HG02885 (cell line): ENCODE results near the gene F3.

Source experiments
- ATAC-seq: cut with Tn5 transposase; IDR thresholded peaks from one replicate; pipeline ENCODE4 v1.9.1; 2021; ENCODE audit warnings: mild to moderate bottlenecking; ENCODE audit not compliant: unreplicated experiment, poor library complexity

F3 gene

DNA sequence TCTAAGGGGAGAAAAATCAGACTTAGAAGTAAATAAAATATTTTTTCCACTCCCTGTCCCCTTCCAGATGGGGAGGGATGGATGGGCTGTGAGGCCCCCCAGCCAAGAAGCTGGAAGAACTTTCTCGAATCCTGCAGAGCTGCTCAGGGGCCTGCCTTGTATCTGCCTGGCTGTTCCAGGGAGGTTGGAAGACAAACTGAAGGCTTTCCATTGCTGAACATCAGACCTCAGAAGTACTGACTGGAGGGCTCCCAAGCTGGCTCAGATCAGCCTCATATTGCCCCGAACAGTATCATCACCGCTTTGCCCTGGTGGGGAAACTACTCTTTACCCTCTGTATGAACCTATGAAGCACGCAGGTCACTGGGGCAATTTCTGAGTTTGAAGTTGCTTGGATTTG, 12.4 kb upstream of the F3 start:
- no peak for ATAC-seq

DNA sequence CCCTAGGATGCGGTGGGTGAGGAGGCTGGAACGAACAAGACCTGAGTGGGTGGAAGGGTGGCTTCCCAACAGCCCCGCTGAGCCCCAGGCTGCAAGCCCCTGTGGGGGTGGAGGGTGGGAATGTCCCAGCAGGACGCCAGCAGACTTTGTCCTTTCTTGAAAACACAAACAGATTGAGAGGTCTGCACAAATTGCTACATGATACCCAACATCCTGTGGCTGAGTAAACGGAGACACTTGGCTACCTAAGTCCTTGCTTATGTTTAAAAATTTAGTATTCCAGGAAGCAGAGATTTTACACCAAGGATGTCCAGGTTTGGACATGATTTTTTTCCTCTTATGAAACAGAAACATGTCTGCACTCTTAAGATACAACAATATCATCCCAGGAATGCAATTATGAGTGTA, 11.8 kb upstream of the F3 start:
- no peak for ATAC-seq

DNA sequence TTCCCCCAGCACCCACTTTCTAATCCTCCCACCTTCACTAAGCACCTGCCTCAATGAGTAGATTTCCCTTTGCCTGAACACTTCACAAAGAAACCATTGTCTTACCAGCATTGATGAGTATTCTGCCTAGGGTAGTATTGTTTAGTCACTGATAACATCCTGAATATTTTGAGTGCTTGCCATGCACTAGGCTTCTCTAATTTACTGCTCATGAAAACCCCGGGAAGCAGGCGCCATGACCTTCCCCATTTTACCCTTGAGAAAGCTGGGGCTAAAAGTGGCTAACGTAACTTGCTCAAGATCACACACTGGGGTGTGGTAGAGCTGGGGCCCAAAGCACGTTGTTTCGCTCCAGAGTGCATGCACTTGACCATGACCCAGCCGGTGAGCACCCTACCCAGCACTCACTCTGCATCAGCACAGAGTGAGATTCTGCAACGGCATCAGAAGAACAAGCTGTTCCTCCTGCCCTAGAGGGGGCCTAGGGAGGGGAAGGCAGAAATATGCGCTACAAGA, 10.6 kb upstream of the F3 start:
- ATAC-seq, result no peak

DNA sequence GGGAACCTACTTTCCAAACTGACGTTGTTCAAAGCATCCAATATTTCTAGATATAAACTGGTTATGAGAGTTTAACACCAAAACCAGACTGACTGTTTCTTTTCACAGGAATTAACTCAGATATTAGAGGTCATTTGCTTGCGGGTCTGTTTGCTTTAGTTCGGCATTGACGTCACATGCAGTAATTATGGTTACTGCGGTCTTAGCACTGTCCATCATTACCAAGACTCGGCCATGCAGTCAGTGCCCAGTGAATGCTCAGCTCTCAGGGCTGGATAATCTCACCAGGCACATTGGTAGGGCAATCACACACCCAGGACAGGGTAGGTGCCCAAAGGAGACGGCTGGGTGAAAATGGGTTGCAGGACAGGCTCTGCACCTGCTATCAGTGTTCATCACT, 9.9 kb upstream of the F3 start:
- ATAC-seq, result no peak

DNA sequence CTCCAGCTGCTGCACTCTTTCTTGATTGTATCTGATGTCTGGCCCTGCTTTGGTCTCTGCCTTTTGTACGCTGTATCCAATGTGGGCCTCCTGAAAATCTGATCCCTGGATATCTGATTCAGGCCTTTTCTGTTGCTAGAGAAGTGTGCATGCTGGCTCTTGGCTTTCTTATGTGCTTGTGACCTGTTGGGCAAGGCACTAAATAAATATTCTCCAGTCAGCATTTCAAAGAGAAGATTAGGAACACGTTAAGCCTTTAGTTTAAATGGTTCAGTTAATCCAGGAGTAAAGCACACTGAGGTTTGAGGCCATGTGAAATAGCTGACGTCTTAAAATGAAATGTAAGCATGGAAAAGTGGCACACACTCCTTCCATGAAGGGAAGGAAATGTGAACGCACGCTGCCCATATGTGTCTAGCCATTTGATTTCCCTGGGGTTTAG, 9.3 kb upstream of the F3 start:
- no peak for ATAC-seq

DNA sequence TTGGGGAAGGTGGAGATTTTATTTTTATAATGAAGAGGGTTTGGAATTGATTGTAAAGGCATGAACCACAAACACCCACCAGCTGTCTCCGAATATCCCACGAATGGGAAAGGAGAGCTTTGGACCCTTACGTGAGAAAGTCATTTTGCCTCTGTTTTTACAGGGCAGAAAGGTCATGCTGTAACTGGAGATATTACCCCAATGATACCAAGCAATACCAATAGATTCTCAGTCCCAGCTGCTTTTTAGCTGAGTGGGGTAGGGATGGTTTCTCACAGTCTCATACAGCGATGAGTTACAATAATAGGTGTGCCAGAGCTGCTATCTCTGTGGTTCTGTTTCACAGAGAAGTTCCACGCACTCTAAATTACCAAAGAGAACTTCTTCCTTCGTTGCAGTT, 8.8 kb upstream of the F3 start:
- no peak for ATAC-seq

DNA sequence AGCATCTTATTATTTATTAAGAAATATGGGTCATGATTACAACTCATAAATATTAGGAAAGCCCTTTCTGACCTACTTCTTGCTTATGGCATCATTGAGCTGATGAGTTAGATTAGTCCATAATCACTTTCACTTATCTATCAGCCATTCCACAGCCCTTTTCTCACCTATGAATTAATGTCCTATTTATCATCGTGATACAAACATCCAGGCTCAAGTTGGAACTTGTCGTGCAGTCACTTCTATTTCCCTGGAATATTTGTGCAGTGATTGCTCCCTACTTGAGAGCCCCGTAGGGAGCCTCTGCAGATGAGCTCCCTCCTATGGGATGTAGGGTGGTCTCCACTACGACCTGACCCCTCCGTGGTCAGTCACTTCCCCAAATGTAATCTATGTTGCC, 8.1 kb upstream of the F3 start:
- no peak for ATAC-seq

DNA sequence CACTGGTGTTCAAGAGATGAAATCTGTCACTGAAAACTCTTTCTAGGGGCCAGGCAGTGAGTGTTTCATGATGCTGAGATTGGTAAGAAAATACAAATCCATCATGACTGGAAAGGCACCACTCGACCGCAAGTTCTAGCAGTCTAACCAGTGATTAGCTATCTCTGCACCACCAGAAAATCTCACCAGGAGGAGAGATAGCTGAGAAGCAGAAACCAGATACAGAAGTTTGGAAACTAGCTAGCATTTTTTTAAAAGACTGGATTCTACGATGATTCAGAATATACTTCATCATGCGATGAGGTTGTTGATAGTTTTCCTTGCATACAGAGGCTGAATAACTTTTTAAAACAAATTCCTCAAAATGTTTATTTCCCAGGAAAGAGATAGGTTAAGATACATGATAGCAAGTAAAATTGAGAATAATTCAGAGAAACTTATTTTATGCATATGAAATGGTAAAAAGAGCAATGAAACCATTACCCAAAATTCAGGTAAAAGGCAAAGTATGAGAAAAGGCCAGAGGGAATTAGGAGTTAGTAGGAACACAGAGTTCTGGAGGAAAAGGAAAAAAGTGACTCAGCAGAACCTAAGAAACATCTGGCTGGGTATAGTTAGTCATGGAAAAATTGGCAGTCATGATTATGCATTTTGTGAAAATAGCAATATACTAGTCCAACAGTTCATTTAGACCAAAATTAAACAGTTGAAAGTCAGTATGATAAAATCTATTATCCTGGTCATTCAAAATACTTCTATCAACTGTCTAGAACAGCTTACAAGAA, 3.3 kb upstream of the F3 start:
- ATAC-seq, result no peak

DNA sequence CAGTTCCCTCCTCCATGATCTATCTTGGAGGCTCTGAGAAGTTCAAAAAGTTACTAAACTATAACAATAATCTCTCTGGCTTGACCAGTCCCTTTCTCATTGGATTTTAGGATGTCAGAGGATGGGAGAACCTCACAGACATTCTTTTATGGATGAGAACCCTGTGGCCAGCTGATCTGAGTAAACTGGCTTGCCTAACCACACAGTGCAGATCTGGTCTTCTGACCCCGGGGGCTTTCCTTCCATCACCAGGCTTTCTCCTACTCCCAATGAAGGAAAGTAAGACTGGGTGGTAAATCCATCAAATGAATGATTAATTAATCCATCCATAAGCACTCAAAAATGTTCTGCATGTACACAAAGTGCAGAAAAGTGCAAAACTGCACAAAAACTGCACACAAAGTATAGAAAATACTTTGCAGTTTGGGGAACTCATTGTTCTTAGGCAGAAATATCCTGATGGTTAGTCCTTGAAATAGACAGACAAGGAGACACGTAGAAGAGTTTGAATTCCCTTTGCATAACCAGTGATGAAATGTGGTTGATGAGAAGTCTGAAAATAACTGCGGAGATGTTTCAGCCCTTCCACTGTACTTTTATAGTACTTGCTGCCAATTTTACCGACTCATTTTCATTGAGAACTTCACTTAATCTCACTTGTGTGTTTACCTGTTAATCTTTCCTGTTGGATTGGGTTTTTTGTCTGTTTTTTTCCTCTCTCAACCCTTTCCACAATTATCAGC, 2.5 kb upstream of the F3 start:
- no peak for ATAC-seq

DNA sequence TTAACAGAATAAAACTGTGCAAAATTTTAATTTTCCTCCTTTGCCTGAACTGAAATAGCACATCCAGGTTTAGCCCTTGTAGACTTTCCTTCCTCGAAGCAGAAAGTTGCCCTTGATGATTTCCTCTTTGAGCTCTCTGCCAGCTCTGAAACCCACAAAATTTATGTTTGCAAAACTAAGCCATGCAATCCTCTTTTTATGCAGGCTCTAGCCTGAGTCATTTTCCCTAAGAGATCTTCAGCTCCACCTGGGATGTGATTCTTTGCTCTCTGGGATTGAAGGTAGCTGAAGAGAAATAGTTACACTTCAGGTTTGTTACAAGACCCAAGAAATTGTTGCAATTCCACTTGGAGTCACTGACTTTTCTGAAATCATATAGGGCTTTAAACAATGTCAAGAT, 1.4 kb upstream of the F3 start:
- ATAC-seq, result no peak

DNA sequence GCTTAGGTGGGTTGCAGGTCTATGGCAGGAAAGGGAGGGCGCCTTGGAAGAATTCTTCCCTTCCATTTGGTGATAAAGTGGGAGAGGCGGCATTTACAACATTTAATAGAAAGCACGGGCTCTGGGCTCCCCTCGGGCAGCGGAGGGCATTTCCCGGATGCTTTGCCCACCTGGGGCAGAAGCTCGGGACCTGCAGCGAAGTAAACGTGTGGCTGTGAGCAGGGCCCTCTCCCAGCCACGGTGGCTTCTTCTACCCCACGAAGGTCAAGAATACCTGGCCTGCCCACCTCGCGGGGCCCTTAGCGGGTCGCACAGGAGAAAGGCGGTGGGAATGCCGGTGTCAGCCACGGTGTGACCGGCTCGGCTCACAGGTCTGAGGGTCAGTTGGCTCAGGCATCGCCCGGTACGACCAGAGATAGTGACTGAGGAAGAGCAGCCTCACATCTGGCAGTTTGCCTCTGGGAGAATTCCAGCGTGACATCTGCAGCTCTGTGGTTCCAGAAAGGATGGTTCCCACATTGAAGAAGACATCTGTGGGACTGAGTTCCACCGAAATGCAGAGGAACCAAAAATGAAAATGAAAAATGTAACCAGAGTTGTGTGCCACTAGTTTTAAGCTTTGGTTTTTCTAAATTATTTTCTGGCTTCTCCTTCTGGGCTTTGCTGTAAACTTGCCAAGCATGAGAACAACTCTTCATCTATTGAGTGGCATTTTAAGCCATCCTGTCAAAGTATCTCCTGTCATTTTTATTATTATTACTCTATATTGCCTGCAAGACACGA, 720 bp upstream of the F3 start:
- no peak for ATAC-seq

DNA sequence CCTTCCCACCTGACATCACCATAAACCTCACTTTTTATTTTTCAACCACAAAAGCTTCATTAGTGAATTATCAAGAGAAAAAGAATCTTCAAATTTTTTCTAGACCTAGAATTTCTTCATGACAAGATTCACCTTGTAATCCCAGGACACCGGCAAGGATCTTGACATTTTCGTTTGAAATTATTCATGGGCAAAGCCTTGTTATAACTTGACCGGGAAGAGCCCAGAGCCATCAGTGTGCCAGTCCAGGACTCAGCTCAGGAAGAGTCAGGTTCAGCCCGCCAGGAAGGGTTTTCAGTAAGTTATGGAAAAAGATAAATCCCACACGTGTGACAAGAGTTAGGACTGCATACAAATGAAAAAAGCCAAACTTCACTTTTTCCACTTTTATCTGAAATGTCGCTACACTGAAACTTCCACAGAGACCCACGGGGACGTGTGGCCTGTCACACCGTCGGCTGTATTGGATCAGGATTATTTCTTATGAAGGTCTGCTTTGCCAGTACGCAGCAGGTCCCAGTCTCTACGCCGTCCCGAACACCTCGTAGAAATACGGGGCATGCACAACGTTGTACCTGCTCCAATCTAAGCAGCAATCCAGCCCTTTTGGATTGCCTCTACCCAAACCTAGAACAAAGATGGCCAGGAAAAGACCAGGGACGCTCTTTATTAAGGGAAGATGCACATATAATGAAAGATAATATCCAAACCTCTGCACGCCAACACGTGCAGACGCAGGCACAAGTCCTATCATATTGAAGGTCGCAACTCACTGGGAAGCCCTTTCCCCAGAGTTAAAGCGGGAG, 916 bp downstream of the F3 start:
- no peak for ATAC-seq

DNA sequence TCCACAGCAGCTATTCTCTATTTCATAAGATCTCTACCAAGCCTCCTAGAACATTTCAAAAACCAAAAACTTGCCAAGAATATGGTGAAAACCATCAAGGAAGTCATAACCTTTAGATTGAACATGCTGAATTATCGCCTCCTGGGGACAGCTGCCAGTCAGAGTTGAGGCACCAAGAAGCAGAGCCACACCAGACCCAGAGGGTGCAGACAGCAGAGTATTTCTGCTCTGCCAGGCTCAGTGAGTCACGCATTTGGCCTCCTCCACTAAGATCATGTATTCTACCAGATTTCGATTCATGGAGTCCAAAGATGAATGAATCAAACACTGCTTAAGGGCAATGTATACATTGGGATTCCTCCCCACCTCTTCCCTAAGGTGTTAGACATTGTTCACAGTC, 2.1 kb downstream of the F3 start:
- ATAC-seq, result no peak

DNA sequence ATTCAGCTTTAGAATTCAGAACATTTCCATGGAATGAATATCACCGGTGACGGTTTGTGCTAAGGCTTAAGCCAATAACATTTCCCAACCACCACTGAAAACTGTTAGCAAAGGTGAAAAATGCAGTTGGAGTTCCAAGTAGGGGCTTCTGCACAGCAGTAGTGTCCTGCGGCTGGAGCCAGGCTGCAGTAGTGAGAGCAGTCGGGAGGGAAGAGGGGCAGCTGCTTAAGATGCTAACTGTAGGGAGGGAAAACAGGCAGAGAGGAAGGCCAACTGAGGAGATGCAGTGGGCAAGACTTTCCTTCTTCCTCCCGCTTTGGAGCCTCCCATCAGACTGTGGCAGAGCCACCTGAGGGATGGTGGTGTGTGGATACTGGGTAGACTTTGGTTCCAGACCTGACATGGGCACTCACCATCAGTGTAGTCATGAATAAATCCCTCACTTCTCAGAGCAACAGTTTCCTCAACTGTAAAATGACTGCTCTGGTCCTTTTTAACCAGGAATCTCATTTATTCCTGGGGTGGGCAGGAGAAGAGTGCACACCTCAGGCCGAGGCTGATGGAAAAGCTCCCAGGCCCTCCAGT, 3.2 kb downstream of the F3 start:
- ATAC-seq, result no peak

DNA sequence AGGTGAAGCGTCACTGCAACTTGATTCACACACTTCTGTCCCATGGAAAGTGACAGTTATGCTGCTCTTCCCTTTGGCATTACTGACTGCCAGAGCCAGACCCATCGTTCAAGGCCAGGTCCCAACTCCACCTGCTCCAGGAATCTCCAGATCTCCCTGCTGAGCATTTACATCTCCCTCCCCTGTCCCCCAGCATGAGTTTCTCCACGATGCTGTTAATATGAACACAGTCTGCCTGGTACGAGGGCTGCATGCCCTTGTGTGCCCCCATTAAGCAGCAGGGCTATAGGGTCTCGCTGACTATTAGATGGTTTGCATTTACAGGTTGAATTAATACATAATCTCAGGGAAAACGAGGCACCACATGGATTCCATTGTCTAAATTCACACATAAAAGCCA, 4.3 kb downstream of the F3 start:
- ATAC-seq, result no peak

DNA sequence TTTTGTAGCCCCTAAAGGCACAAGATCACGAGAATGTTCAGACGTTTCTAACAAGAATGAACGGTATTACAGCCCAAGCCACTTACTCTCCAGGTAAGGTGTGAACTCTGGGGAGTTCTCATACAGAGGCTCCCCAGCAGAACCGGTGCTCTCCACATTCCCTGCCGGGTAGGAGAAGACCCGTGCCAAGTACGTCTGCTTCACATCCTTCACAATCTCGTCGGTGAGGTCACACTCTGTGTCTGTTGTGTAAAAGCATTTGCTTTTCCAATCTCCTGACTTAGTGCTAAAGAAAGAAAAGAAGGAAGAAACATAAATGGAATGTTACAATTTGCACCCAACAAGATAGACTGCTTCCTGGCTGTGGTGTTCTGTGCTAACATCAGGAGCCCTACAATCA, 5.7 kb downstream of the F3 start:
- no peak for ATAC-seq

DNA sequence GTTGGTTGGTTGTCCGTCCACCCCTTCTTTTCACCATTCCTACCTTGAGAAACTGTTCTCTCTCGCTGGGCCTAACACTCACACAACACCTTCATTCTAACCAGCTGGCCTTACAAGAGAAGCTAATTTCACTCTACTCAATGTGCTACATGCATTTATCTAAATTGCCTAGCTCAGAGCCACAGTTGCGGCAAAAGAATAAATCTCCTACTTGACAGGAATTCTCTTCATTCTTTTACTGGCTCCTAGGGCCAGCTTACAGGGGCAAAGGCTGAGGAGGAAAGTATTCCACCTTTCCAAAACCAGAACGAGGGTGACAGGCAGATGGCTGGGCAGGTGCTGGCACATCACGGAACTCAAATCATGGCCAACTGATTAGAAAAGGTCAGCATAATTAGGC, 6.5 kb downstream of the F3 start:
- no peak for ATAC-seq

DNA sequence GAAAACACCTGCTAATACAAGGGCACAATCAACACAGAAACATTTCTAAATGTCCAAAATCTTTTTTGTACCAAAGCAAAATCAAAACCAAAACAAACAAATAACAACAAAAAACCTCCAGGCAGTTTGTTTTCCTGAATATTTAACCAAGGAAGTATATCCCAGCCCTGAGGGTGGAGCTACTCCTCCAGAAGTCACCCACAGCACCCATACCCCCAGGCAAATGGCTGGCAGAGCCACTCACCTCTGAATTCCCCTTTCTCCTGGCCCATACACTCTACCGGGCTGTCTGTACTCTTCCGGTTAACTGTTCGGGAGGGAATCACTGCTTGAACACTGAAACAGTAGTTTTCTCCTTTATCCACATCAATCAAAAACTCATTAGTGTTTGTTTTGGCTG, 9.5 kb downstream of the F3 start:
- ATAC-seq, result no peak

DNA sequence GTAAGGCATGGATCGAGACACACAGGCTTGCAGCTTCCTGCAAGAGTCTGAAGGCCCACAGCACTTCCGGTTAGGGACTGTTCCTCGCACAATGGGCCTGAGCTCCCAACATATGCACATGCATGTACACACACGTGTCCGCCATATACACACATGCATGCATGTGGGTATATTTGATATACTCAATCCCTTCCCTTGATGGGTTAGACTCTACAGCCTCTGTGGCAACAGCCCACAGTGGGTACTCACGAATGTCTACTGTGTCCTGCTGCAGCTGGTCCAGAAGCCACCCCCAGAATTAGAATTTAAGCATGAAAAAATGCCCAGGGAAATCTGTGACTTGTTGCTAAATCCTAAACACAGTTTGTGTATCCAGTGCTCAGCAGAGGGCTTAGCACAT, 9.9 kb downstream of the F3 start:
- no peak for ATAC-seq

DNA sequence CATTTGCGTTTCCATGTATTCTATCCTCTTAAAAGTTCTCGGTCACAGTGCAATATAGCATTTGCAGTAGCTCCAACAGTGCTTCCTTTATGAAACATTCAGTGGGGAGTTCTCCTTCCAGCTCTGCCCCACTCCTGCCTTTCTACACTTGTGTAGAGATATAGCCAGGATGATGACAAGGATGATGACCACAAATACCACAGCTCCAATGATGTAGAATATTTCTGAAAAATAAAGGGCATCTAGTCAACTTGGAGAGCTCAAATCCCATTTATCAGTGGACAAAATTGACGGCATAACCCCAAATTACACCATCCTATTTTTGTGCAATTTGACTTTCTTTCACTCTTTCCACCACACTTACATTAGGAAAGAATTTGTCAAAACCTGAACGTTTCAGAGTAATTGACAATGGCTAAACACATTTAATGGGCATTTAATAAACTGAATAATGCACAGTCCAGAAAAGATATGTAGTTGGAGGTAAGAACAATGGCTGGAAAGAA, 11.1 kb downstream of the F3 start:
- ATAC-seq, result no peak
